RWPE1 (cell line): ENCODE measurements around the gene FAT4.
A peak's percentile ranks its signal among the peaks of the same experiment; 100 is the strongest.

Experiments used
- CTCF ChIA-PET: fragments of 350-600 bp; sonication (Branson Sonifier 250); formaldehyde crosslinking; extraction: SDS; loops from one replicate; lab custom pipeline; 2021; lab: Yijun Ruan, JAX
- POLR2A ChIA-PET: fragments of 400-600 bp; formaldehyde crosslinking; extraction: SDS; loops from one replicate; lab custom pipeline; 2020; ENCODE audit warnings: antibody characterized with exemption; ENCODE audit not compliant: low non-redundant PET; lab: Yijun Ruan, JAX
- DNase-seq: peaks from one replicate; pipeline ENCODE4 v3.0.0; 2012; ENCODE audit warnings: low spot score
- H3K27ac ChIP-seq: fragments of 450-650 bp; 2 replicates; pipeline ENCODE4 v1.5.1; 2017
- TF ChIP-seq, protein P1 (sequence below): fragments of 450-650 bp; conservative IDR thresholded peaks from 2 replicates; pipeline ENCODE4 v1.5.1; 2017; ENCODE audit warnings: low read depth, mild to moderate bottlenecking

The FAT4 gene, protein sequence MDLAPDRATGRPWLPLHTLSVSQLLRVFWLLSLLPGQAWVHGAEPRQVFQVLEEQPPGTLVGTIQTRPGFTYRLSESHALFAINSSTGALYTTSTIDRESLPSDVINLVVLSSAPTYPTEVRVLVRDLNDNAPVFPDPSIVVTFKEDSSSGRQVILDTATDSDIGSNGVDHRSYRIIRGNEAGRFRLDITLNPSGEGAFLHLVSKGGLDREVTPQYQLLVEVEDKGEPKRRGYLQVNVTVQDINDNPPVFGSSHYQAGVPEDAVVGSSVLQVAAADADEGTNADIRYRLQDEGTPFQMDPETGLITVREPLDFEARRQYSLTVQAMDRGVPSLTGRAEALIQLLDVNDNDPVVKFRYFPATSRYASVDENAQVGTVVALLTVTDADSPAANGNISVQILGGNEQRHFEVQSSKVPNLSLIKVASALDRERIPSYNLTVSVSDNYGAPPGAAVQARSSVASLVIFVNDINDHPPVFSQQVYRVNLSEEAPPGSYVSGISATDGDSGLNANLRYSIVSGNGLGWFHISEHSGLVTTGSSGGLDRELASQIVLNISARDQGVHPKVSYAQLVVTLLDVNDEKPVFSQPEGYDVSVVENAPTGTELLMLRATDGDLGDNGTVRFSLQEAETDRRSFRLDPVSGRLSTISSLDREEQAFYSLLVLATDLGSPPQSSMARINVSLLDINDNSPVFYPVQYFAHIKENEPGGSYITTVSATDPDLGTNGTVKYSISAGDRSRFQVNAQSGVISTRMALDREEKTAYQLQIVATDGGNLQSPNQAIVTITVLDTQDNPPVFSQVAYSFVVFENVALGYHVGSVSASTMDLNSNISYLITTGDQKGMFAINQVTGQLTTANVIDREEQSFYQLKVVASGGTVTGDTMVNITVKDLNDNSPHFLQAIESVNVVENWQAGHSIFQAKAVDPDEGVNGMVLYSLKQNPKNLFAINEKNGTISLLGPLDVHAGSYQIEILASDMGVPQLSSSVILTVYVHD (N-terminal part only)

DNA sequence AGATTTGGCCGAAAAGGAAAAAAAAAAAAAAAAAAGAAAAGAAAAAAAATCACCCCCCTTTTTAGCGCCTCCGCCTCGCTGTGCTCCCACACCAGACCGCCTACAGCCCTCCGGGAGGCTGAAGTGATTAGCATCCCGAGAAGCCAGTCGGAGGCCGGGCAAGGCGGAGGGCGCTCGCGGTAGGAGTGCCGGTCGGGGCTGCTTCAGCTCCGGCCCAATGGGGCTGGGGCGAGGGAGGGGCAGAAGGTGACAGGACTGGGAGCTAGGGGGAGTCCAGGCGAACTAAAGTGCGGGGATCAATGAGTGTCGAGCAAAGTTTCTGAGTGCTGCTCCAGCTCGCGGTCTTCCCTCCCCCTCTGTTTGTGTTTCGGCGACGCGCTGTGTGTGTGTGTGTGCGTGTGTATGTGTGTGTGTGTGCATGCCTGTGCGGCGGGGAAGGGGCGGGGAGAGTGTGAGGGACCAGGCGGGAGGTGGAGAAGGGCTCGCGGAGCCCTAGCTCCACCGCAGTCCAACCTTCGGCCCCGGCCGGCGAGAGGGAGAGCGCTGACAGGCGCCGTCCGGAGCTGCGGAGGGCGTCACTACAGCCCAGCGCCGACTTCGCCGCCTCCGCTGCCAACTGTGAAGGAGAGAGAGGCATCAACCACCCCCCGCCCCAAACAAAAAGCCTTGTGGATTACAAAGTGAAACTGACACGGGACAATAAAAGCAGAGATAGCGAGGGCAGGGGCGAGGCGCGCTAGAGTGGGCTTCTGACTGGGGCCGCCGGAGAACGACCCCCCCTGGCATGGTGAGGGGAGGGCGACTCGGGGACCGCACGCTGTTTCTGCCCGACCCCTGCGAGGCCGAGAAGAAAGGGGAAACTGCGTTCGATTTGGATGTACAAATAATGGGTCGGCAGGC lies at the start of gene FAT4:
TSS of gene FAT4 (plus strand) at position 280 of the 900 bp plus-strand sequence. CDS start 1,457 bp downstream, outside the sequence.
- TF ChIP-seq, protein P1, sequence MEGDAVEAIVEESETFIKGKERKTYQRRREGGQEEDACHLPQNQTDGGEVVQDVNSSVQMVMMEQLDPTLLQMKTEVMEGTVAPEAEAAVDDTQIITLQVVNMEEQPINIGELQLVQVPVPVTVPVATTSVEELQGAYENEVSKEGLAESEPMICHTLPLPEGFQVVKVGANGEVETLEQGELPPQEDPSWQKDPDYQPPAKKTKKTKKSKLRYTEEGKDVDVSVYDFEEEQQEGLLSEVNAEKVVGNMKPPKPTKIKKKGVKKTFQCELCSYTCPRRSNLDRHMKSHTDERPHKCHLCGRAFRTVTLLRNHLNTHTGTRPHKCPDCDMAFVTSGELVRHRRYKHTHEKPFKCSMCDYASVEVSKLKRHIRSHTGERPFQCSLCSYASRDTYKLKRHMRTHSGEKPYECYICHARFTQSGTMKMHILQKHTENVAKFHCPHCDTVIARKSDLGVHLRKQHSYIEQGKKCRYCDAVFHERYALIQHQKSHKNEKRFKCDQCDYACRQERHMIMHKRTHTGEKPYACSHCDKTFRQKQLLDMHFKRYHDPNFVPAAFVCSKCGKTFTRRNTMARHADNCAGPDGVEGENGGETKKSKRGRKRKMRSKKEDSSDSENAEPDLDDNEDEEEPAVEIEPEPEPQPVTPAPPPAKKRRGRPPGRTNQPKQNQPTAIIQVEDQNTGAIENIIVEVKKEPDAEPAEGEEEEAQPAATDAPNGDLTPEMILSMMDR, result no peak
- peak; percentile 89 for DNase-seq
- peak within 1 kb of the TSS; percentile 81 for H3K27ac ChIP-seq
- ChIA-PET CTCF (interaction anchor here (0.6 to 1.6 kb wide), 5 partner anchors 155 to 1261 kb away, joined by 3 read pairs; no protein-coding TSS in a partner anchor), POLR2A (interaction anchor here (0.5 kb wide), 1 partner anchor 288 kb away, joined by 4 read pairs; no protein-coding TSS in a partner anchor)

DNA sequence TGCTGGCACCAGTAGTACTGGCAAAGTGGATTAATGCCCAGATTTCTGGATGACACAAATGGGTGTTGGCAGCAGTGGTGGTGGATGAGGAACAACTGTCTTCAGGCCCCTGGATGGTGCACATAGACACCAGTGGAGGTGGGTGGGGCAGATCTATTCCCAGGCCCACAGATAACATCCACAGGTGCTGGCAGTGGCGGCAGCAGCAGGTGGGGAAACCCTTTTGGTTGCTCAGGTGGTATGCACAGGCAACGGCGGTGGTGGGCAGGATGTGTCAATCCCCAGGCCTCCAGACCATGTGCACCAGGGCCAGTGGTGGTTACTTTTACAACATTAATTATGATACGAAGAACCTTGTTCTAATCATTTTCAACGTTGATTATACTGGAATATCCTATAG lies 48.9 kb upstream of the FAT4 start:
- no peak for DNase-seq
- CTCF ChIA-PET, result no interaction called here
- H3K27ac ChIP-seq, result peak overlapping the region; percentile 71
- POLR2A ChIA-PET, result no interaction called here
- TF ChIP-seq, protein P1, result no peak

DNA sequence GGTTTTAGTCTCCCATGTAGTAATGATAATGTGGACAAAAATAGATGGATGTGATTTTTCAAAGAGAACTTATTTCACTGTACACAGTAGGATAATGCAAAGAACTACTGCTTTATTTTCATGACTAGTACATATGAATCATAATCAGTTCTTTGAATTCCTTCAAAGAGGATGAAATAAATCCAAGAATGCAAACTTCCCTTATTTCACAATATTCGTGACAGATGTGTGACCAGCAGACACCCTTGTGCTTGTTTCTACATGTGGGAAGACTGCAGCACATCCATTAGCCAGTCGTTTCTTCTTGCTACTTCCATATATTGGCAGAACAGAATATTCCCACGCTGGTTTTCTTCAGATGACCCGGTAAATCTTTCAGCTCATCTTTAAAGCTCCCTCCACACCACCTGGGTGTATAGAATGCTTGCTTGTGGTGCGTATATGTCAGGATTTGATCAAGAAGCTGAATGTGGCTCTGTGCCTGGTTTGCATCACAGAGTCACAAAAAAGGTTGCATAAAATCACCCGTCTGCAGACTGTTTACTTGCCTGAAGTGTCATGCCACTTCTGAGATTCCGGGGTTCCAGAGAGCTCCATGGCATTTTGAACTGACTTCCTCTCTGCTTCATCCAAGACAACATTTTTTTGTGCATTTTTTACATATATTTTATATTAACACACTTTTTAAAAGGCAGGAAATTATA lies 47.7 kb upstream of the FAT4 start:
- DNase-seq, result peak; percentile 81
- TF ChIP-seq, protein P1, result no peak
- H3K27ac ChIP-seq, result no peak overlapping the region
- CTCF ChIA-PET, result interaction anchor here (0.6 kb wide), 1 partner anchor 958 kb away, joined by 3 read pairs; no protein-coding TSS in a partner anchor
- POLR2A ChIA-PET, result no interaction called here

DNA sequence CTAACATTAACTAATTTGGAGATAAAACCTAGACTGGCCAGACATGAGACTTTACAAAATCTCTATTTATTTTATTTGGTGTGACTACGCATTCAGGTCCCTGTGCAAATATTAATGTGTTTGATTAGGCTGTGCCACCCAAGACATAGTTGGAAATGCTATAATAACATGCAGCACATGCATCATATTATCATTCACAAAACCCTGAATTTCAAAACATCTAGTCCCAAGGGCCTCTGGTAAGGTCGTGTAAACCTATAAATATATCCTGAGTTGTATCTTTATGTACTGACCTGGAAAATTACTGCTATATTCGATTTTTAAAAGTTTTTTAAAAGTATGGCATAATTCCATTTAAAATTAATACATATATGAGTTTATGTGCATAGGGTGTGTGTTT lies 47.1 kb upstream of the FAT4 start:
- H3K27ac ChIP-seq, result no peak overlapping the region
- ChIA-PET POLR2A (no interaction called here), CTCF (no interaction called here)
- TF ChIP-seq, protein P1, result no peak
- DNase-seq, result no peak

DNA sequence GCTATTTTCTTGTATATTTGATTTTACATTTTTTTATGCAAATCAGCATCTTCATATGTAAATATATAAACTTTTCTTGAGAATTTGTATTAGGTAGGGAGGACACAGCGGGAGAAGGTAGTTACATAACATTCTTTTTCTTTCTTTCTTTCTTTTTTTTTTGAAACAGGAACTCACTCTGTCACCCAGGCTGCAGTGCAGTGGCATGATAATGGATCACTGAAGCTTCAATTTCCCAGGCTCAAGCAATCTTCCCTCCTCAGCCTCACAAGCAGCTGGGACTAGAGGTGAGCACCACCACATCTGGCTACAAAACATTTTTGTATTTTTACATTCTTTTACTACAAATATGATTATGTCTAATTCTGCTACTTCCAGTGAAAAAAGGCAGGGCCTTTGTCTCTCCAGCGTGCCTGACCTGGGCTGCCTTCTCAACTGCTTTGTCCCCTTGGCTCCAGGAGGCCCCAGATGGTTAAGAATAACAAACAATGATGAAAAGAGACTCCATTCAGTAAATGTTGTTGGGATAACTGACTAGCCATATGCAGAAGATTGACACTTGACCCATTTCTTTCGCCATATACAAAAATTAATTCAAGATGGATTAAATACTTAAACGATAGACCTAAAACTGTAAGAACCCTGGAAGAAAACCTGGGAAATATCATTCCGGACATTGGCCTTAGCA lies 46.5 kb upstream of the FAT4 start:
- POLR2A ChIA-PET, result no interaction called here
- DNase-seq, result no peak
- CTCF ChIA-PET, result no interaction called here
- TF ChIP-seq, protein P1, result no peak
- H3K27ac ChIP-seq, result no peak overlapping the region; the same call in 1 of the 2 replicates
